Astrocyte (in vitro differentiated cells and primary cell): ENCODE data around the gene MFNG. TPM values are rescaled to one million over a fixed set of nuclear protein-coding genes. Genes with fewer than 3 reads are reported as not detected.

Experiments
- DNase-seq: peaks from one replicate; pipeline ENCODE4 v3.0.0-alpha.2; 2010; ENCODE audit warnings: low read depth
- FAIRE-seq: peaks from 2 replicates; lab custom pipeline; 2011; peaks lifted over from hg19 to GRCh38; lab: Jason Lieb, UNC
- H2AFZ ChIP-seq: 2 replicates; pipeline ENCODE4 v1.6.0; 2012; ENCODE audit warnings: low read depth, low read length, inconsistent platforms
- H3K27ac ChIP-seq: 2 replicates; pipeline ENCODE4 v1.5.1; 2011; ENCODE audit warnings: low read depth, low read length, inconsistent platforms
- H3K27me3 ChIP-seq: 2 replicates; pipeline ENCODE4 v1.6.0; 2011; ENCODE audit warnings: low read length, inconsistent platforms; ENCODE audit not compliant: insufficient read depth
- H3K36me3 ChIP-seq: 2 replicates; pipeline ENCODE4 v1.5.1; 2011; ENCODE audit warnings: low read length, inconsistent platforms; ENCODE audit not compliant: insufficient read depth
- H3K4me1 ChIP-seq: 2 replicates; pipeline ENCODE4 v1.5.1; 2011; ENCODE audit warnings: low read length, inconsistent platforms; ENCODE audit not compliant: insufficient read depth
- H3K4me2 ChIP-seq: 2 replicates; pipeline ENCODE4 v1.6.0; 2012; ENCODE audit warnings: low read length, inconsistent platforms
- H3K4me3 ChIP-seq: 2 replicates; pipeline ENCODE4 v1.5.1; 2011; ENCODE audit warnings: low read depth, mild to moderate bottlenecking, low read length, inconsistent platforms; ENCODE audit not compliant: insufficient read depth
- H3K79me2 ChIP-seq: 2 replicates; pipeline ENCODE4 v1.6.0; 2012; ENCODE audit warnings: mild to moderate bottlenecking, low read length, inconsistent platforms; ENCODE audit not compliant: insufficient read depth
- H3K9ac ChIP-seq: 2 replicates; pipeline ENCODE4 v1.6.0; 2012; ENCODE audit warnings: mild to moderate bottlenecking, low read length, inconsistent platforms
- H3K9me3 ChIP-seq: 2 replicates; pipeline ENCODE4 v1.5.1; 2012; ENCODE audit warnings: low read depth, mild to moderate bottlenecking, low read length, inconsistent platforms; ENCODE audit not compliant: insufficient read depth
- H4K20me1 ChIP-seq: 2 replicates; pipeline ENCODE4 v1.6.0; 2012; ENCODE audit warnings: low read length, inconsistent platforms; ENCODE audit not compliant: insufficient read depth
- H3K27ac Mint-ChIP-seq: one replicate; pipeline ENCODE4 v1.8.0; 2021; ENCODE audit warnings: mild to moderate bottlenecking, mixed read lengths; ENCODE audit not compliant: unreplicated experiment
- H3K27me3 Mint-ChIP-seq: one replicate; pipeline ENCODE4 v1.8.0; 2021; ENCODE audit warnings: low read depth, mixed read lengths; ENCODE audit not compliant: unreplicated experiment
- H3K36me3 Mint-ChIP-seq: one replicate; pipeline ENCODE4 v1.8.0; 2021; ENCODE audit warnings: low read depth, mixed read lengths; ENCODE audit not compliant: unreplicated experiment
- H3K4me1 Mint-ChIP-seq: one replicate; pipeline ENCODE4 v1.8.0; 2021; ENCODE audit warnings: low read depth, mixed read lengths; ENCODE audit not compliant: unreplicated experiment
- H3K4me3 Mint-ChIP-seq: one replicate; pipeline ENCODE4 v1.8.0; 2021; ENCODE audit warnings: mild to moderate bottlenecking, moderate library complexity, mixed read lengths; ENCODE audit not compliant: unreplicated experiment
- H3K9me3 Mint-ChIP-seq: one replicate; pipeline ENCODE4 v1.8.0; 2021; ENCODE audit warnings: mild to moderate bottlenecking, mixed read lengths; ENCODE audit not compliant: unreplicated experiment
- CTCF ChIP-seq: IDR thresholded peaks from 2 replicates; pipeline ENCODE4 v1.5.1; 2011; ENCODE audit warnings: low read depth, mild to moderate bottlenecking, inconsistent platforms, low read length, moderate library complexity; ENCODE audit not compliant: insufficient read depth
- EZH2 ChIP-seq: IDR thresholded peaks from 2 replicates; pipeline ENCODE4 v1.6.1; 2012; ENCODE audit warnings: mild to moderate bottlenecking, low read length, inconsistent platforms; ENCODE audit not compliant: insufficient read depth
- total RNA-seq: library from RNA; stranded (reverse); gene quantifications from 2 replicates; pipeline ENCODE4 v1.2.1, GENCODE V29; 2021

The MFNG gene
- total RNA-seq, 1 donor from 2014 or later: 1.4 TPM

DNA sequence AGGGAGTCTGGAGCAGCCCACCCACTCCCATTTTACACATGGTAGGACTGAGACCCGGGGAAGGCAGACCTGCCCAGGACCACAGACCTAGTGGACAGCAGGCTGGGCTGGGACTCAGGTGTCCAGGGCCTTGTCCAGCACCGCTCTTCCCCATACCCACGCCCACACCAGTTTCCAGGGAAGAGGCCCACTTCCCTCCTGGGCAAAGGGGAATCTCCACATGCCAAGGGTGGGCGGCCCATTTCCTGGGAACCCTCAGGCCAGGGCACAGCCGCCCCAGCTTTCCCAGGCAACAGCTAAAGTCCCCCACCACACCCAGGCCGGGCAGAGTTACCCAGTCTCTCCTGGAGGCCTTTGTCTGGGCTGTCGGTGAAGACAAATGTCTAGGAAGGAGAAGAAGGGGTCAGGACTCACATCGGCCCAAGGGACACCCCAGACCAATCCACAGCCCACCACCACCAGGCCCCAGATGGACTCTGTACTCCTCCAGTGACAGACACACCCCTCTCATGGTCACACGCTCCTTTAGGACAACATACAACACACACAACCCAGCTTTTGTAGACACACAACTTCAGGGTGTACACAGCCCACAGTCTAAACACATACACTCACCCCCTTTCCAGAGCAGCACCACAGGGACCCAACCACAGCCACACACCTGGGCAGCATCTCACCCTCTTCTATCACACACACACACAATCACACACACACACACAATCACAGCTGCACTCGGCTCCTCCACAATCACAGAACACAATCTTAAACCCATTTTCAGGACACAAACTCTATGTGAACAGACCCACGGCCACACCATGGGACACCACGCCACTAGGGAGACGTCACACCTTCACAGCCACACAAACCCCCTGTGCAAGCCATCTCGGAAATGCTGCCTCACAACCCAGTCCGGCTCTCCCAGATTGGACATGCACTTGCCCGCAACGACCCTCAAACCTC is 5.5 kb downstream of the MFNG start:
- FAIRE-seq (no peak), DNase-seq (no peak)
- Histone ChIP-seq H4K20me1 (no peaks in the 10 kb centered on the region), H3K4me2 (no peak overlapping the region), H3K27me3 (no peaks in the 10 kb centered on the region), H3K9ac (no peak overlapping the region), H3K4me3 (no peak overlapping the region), H3K27ac (no peak overlapping the region), H2AFZ (no peak overlapping the region), H3K9me3 (no peaks in the 10 kb centered on the region), H3K4me1 (peaks cover 5% of the 10 kb centered on the region), H3K79me2 (no peaks in the 10 kb centered on the region), H3K36me3 (no peaks in the 10 kb centered on the region)
- H3K9me3 Mint-ChIP-seq: no peaks in the 10 kb centered on the region
- TF ChIP-seq CTCF (no peak), EZH2 (no peak)
- peaks cover 38% of the 10 kb centered on the region for H3K27me3 Mint-ChIP-seq
- peaks cover 6% of the 10 kb centered on the region for H3K4me1 Mint-ChIP-seq
- no peak overlapping the region for H3K4me3 Mint-ChIP-seq
- no peak overlapping the region for H3K27ac Mint-ChIP-seq
- H3K36me3 Mint-ChIP-seq: no peaks in the 10 kb centered on the region

- Histone ChIP-seq H2AFZ (no peak overlapping the region), H3K4me1 (peaks cover 5% of the 10 kb centered on the region)
- H3K27ac Mint-ChIP-seq: no peak overlapping the region
Observed at GRCh38 chr22:37479196-37479595, 7.0 kb downstream of the MFNG start.

More at GRCh38 chr22:37479196-37479595, 7.0 kb downstream of the MFNG start:
- H3K4me3 Mint-ChIP-seq: no peak overlapping the region
- no peaks in the 10 kb centered on the region for H3K9me3 Mint-ChIP-seq
- FAIRE-seq: no peak
- H3K27me3 ChIP-seq: no peaks in the 10 kb centered on the region
- H3K27ac ChIP-seq: no peak overlapping the region
- H3K36me3 ChIP-seq: no peaks in the 10 kb centered on the region
- H3K9ac ChIP-seq: no peak overlapping the region
- peaks cover 39% of the 10 kb centered on the region for H3K27me3 Mint-ChIP-seq
- H3K79me2 ChIP-seq: no peaks in the 10 kb centered on the region
- peaks cover 6% of the 10 kb centered on the region for H3K4me1 Mint-ChIP-seq
- H3K4me2 ChIP-seq: no peak overlapping the region
- no peaks in the 10 kb centered on the region for H3K36me3 Mint-ChIP-seq
- H4K20me1 ChIP-seq: no peaks in the 10 kb centered on the region
- H3K4me3 ChIP-seq: no peak overlapping the region
- TF ChIP-seq EZH2: no peak
- TF ChIP-seq CTCF: no peak
- no peaks in the 10 kb centered on the region for H3K9me3 ChIP-seq
- DNase-seq: no peak
